Fibroblast of skin of right biceps (primary cell): ENCODE data around the gene PNPT1.
"Not testable (repeated sequence)": the region's sequence is repeated elsewhere in the genome, so short reads cannot be mapped to it uniquely, and the experiment has no call there.

Experiments used
- DNase-seq: peaks from one replicate; pipeline ENCODE4 v3.0.0-alpha.2; 2013

Gene PNPT1

GRCh38 chr2:55653255-55653654 is 40.4 kb downstream of the PNPT1 start:
- no peak for DNase-seq

DNA sequence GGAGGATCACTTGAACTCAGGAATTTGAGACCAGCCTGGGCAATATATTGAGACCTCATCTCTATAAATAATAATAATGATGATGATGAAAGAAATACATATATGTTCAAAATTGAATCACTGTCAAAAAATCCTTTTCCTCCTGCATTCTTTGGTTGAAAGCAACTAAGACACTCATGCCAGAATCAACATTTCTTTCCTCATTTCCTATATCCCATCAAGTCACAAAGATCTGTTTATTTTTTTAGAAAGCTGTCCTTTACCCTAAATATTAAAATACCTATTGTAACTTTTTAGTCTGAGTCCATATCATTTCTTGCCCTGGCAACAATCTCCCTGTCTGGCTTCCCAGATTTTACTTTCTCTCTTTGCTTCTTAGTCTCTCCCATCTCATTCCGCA is 44.4 kb downstream of the PNPT1 start:
- DNase-seq, result peak; percentile 19

DNA sequence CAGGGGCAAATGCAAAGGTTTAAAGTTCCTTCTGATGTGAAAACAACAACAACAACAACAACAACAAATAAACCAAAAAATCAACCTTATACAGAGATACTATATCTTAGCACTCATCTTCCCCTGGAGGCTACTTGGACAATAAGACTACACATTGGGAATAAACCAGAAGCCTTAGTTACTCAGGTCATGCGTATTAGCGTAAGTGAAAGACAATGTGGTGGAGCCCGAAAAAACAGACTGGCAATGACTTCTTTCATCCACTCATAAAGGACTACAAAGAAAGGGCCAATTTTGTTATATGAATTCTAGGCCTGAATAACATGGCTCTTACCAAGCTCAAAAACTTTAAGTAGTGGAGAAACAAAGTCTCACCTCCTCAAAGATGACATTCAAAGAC is 56.8 kb downstream of the PNPT1 start:
- DNase-seq, result no peak

GRCh38 chr2:55628931-55629330 is 64.7 kb downstream of the PNPT1 start:
- no peak for DNase-seq

DNA sequence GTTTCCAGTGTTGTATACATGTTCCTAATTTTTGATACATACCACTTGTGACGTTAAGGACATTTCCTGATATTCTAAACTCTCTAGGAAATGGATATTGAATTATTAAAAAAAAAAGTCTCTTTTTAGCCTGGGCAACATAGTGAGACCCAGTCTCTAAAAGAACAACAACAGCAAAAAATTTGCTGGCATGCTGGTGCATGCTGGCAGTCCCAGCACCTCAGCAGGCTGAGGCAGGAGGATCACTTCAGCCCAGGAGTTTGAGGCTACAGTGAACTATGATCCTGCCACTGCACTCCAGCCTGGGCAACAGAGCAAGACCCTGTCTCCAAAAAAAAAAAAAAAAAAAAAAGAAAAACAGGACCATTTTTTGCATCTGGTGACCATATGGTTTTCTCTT is 65.7 kb downstream of the PNPT1 start:
- no peak for DNase-seq

DNA sequence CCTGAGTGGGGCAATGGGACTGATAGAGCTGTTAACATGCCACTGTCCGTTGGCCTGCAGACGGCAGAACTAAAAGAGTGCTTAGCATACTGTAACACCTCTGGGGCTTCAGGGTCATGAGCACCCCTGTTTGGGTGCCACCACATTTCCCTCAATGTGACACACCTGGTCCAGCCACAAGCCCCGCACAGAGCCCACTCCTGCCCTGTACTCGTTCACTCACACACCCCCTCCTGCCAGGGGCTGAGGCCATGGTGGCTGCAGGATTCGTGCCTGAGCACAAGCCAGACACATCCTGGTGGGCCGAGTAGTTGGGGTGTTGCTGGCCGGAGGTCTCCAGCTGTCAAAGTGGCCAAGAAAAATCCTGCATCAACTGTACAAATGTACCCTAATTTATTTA is 71.8 kb downstream of the PNPT1 start:
- no peak for DNase-seq

DNA sequence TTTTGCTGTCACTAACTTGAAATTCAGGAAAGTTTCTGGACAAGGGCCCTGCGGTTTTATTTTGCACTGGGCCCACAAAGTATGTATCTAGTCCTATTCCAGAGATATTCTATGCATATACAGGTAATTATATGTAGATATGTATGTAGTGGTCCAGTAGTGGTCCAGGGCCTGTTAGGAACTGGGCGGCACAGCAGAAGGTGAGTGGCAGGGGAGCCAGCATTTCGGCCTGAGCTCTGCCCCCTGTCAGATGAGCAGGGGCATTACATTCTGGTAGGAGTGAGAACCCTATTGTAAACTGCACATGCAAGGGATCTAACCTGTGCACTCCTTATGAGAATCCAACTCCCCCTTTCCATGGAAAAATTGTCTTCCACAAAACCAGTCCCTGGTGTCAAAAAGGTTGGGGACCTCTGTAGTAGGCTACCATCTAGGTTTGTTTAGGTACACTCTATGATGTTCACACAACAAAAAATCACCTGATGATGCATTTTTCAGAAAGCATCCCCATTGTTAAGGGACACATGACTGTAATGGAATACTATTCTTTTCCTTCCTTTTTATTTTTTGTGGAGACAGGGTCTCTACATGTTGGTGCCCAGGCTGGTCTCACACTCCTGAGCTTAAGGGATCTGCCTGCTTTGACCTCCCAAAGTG is 73.4 kb downstream of the PNPT1 start:
- no peak for DNase-seq

DNA sequence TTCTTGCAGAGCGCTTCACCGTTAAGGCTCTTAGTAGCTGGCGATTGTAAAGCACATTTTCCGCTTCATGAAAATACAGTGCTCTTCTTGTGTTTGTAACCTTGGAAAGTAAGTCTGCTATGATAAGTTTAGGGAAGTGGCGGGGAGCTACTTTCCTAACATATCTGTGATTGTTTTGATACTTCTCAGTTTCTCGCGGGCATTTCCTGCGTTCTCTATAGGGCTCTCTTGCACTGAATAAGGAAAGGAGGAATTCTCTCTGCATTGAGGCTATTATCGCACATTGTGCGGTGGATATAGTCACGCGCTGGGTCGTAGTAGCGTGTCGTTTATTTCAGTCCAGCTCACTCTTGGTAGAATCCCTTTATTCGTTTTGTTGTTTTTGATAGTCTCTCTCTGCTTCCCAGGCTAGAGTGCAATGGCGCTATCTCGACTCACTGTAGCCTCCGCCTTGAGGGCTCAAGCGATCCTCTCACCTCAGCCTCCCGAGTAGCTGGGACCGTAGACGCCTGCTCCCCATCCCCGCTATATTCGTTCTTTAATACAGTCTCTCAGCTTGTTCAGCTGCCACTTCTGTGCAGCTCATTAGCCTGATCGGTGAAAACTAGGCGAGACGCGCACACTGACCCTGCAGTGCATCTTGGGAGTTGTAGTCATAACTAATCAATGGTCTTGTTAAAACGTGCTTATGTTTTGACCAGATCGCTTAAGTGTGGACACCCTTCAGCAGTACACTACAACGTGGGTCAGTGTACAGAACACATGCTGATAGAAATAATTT is 75.2 kb downstream of the PNPT1 start:
- peak; percentile 50 for DNase-seq

DNA sequence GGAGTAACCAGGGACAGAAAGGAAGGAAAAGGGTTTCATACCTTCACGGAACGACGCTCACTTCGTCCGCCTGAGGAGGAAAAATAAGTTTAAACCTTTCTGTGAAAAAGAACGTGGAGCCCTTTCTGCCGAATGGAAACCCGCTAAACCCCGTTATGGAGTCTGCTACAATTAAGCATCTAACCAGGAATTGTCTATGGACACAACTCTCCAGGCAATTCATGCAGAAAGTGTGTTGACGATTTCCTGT is 75.7 kb downstream of the PNPT1 start:
- DNase-seq, result no peak

DNA sequence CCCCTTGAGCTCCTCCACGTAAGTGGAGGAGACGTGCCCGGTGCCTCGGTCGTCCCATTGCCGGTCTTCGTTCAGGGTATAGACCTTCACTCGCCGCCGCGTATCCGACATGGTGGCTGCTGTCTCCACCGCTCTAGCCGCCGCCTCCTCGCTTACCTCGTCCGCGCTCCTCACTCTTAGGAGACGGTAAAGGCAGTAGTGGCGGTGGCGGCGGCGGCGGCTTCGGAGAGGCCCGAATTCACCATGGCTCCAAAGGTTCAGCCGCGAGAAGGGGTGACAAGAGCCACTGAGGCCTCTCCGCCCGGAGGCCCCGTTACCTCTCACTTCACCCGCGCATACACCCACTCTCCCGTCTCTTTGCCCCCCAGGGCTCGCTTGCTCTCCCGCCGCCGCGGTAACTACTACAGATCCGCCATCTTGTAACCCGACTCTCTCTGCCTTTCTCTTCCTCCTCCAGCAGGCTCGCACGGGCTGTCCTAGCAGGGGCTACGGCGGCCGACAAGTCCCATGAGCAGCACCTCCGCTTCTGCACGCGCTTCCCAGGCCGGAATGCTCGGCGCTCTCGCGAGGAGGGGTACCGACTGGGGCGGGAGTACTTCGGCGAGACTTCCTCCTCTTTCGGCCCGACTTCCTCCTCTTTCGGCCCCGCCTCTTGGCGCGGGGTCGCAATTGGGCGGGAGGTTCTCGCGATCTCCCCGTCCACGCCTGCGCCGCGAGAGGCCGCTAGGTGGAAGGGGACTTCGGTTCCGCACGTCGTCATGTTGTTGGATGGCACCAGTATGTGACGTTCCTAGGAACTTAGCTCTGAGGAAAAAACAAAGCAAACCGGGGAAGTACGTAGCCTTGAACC is 76.2 kb downstream of the PNPT1 start, which contains the start of gene PPP4R3B:
Gene PPP4R3B, minus strand, starts transcription at position 448 of the 850 bp plus-strand sequence. Its CDS starts 337 bp downstream, at position 111.
- DNase-seq, result peak; percentile 100

DNA sequence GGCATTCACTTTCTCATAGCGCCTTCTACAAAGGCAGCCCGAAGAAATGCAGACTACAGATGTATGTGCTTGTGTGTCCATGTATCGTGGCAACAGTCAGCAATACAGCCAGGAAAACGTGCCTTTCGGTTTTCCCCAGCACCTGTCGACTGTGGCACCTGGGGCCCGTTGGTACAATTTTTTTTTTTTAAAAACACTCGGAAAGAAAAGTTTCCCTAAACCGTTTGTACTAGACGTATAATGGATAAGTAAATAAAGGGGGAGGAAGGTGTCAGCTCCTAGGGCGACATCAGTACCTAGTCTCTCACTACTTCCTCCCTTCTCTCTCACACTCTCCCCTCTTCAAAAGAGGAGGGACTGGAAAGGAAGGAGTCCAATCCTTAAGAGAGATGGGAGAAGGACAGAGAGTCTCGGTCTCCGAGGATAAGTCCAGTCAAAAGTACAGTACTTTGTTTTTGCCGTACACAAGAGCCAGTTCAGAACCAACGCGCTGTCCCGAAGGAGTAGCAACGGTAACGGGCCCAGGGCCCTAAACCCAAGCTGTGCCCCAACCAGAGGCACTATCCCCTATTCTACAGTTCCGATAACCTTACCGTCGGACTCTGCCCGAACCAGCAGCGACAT is 77.0 kb downstream of the PNPT1 start:
- peak; percentile 48 for DNase-seq

DNA sequence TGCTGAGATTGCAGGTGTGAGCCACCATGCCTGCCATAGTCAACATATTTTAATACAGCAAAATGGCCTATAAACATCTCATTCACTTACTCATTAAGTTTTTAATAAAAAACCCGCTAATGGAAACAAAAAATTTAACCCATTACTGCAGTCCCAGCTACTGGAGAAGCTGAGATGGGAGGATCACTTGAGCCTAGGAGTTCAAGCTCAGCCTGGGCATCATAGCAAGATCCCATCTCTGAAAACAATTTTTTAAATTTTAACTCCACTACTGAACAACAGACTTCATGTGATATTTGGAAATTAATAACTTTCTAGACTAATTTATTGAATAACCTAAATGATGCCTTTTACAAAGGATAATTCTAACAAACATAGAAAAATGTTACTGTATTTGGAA is 81.6 kb downstream of the PNPT1 start:
- DNase-seq, result no peak

GRCh38 chr2:55610954-55611743 is 82.5 kb downstream of the PNPT1 start:
- DNase-seq, result no peak

DNA sequence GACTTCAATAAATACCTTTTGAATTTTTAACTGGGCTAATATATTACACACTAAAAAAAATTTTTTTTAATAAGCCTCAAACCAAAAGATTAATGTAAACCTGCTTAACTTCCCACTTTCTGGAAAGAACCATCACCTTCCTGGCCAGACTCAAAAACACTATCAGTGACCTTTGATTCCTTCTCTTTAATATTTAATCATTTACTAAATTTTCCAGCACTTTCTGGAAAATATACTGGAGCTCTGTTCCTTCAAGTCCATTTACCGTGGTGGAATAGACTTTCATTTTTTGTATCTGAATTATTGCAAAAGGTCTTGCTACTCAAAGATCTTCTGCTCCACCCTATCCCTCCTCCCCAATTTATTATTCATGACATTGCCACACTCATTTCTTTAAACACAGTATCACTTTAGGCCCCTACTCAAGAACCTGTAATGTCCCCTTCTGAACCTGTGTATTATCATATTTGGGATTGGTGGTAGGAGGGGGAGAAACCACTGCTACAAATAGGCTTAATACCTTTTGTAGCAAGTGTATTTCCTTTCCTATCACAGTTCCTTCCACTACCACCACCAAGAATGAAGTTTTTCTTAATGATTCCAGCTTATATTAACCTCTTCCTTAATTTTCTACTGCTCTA is 83.6 kb downstream of the PNPT1 start:
- DNase-seq, result no peak

GRCh38 chr2:55609193-55609794 is 84.3 kb downstream of the PNPT1 start:
- DNase-seq, result no peak

DNA sequence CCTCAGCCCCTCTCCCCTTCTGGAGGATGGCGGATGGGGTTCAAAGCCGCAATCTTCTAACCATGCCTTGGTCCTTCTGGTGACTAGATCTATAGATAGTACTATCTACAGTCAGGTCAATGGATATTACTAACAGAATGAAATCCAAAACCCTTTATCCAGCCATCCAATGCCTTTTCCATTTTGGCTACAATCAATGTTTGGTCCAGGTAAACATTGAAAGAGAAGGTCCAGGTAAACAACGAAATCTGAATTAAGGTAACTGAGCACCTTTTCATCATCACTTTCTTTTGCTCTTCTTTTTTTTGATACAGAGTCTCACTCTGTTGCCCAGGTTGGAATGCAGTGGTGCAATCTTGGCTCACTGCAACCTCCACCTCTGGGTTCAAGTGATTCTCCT is 85.9 kb downstream of the PNPT1 start:
- no peak for DNase-seq

- no peak for DNase-seq
Measured at GRCh38 chr2:55604027-55604565, 89.5 kb downstream of the PNPT1 start.

DNA sequence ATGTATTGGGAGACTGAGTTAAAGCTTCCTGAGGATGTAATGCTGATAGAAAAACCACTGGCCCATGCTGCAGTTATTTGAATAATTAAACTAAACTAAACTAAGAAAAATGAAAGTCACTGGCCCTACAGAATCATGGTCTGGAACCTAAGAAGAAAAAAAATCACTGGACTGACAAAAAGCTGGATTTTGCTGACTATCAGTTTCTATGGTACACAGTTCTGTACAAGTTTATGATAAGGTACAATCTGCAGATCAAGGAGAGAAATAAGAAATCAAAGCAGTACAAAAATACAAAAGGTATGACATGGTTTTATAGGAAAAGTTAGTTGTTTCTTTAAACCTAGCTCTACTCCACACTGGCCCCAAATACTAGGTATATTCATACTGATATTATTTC is 91.8 kb downstream of the PNPT1 start:
- DNase-seq, result no peak

DNA sequence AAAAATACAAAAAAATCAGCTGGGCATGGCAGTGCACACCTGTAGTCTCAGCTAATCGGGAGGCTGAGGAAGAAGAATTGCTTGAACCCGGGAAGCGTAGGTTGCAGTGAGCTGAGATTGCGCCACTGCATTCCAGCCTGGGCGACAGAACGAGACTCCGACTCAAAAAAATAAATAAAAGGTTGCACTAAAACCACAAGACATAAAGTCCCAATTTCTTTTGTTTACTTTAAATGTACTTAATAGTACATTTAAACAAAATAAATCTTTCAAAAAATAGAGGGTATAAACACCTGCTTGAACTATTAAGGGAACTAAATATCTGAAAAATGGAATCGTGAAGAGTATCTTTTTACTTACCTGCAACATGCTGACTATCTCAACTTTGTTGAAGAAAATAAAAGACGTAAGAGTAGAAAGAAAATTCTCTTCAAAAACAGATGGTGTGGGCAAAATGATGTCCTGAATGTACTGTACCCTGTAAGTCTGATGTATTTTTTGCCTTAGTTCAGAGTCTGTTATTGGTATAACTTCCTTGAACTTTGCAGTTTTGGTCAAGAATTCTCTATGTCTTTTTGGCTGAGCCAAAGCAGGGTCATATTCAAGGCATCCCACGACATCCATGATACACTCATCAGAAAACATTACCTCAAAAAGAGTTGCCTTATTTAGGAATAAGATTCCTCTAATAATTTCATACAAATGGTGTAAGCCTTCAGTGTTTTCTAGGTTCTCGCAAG is 95.4 kb downstream of the PNPT1 start:
- no peak for DNase-seq

GRCh38 chr2:55596795-55597194 is 96.8 kb downstream of the PNPT1 start:
- DNase-seq, result not testable (repeated sequence)

DNA sequence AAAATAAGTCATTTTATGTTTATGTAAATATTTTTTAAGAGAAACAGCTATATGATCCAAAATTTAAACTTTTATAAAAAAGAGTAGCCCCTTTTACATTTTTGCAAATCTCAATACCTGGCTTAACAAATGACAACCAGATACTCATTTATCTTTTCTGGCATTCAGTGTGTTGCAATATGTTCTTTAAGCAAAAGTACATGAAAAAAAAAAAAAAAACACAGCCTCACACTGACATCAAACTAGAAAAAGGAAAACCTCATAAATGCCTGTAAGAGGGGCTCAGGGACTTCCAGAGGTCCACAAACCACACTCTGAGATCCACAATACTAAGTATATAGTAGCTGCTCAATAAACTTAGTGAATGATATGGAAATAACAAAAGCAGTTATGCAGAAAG is 98.1 kb downstream of the PNPT1 start:
- no peak for DNase-seq
